HG02840 (cell line): ENCODE measurements around the gene CNGA1.
"Not testable (repeated sequence)": the region's sequence is repeated elsewhere in the genome, so short reads cannot be mapped to it uniquely, and the experiment has no call there.

ENCODE experiments used
- ATAC-seq: cut with Tn5 transposase; IDR thresholded peaks from one replicate; pipeline ENCODE4 v1.9.1; 2021; ENCODE audit warnings: mild to moderate bottlenecking, moderate library complexity, moderate number of reproducible peaks; ENCODE audit not compliant: unreplicated experiment, low FRiP score

CNGA1 gene

GRCh38 chr4:48031802-48032525 is 15.5 kb upstream of the CNGA1 start:
- ATAC-seq = no peak

- ATAC-seq = no peak
Observed at GRCh38 chr4:48030470-48030869, 14.0 kb upstream of the CNGA1 start.

GRCh38 chr4:48028696-48029095 is 12.2 kb upstream of the CNGA1 start:
- ATAC-seq = peak; percentile 47

GRCh38 chr4:48027653-48028052 is 11.2 kb upstream of the CNGA1 start:
- ATAC-seq = peak; percentile 67

- no peak for ATAC-seq
Observed at GRCh38 chr4:48025005-48025404, 8.5 kb upstream of the CNGA1 start.

GRCh38 chr4:48024522-48024921 is 8.0 kb upstream of the CNGA1 start:
- ATAC-seq = no peak

GRCh38 chr4:48022192-48022799 is 5.8 kb upstream of the CNGA1 start:
- ATAC-seq = no peak

GRCh38 chr4:48021100-48021499 is 4.6 kb upstream of the CNGA1 start:
- ATAC-seq = no peak

GRCh38 chr4:48018112-48018511 is 1.6 kb upstream of the CNGA1 start:
- ATAC-seq = no peak

- no peak for ATAC-seq
Observed at GRCh38 chr4:48017108-48017571, 659 bp upstream of the CNGA1 start.

- no peak for ATAC-seq
Observed at GRCh38 chr4:48015678-48016077, 803 bp downstream of the CNGA1 start.

- no peak for ATAC-seq
Observed at GRCh38 chr4:48015216-48015615, 1.3 kb downstream of the CNGA1 start.

- no peak for ATAC-seq
Observed at GRCh38 chr4:48012824-48013223, 3.7 kb downstream of the CNGA1 start.

GRCh38 chr4:48011722-48012121 is 4.8 kb downstream of the CNGA1 start:
- ATAC-seq = no peak

GRCh38 chr4:48010906-48011305 is 5.6 kb downstream of the CNGA1 start:
- not testable (repeated sequence) for ATAC-seq

GRCh38 chr4:48008021-48008596 is 8.4 kb downstream of the CNGA1 start:
- no peak for ATAC-seq

GRCh38 chr4:48005781-48006180 is 10.7 kb downstream of the CNGA1 start:
- no peak for ATAC-seq

GRCh38 chr4:48003568-48003967 is 12.9 kb downstream of the CNGA1 start:
- ATAC-seq = not testable (repeated sequence)

GRCh38 chr4:48002267-48002666 is 14.2 kb downstream of the CNGA1 start:
- ATAC-seq = no peak

- ATAC-seq = no peak
Observed at GRCh38 chr4:47996021-47996420, 20.5 kb downstream of the CNGA1 start.

GRCh38 chr4:47992475-47992874 is 24.0 kb downstream of the CNGA1 start:
- ATAC-seq = not testable (repeated sequence)

- no peak for ATAC-seq
Observed at GRCh38 chr4:47990145-47990544, 26.3 kb downstream of the CNGA1 start.
